Right lobe of liver (tissue), 6 donors: ENCODE results near the gene CD276. TPM values are rescaled to one million over a fixed set of nuclear protein-coding genes. Genes with fewer than 3 reads are reported as not detected.

ENCODE experiments used
- ATAC-seq, 4 donors: fragments of 200-7000 bp; cut with Tn5 transposase; one replicate each; pipeline ENCODE4 v1.9.1; 2020; ENCODE audit warnings: mild to moderate bottlenecking in 4 of 4, moderate library complexity in 4 of 4
- DNase-seq, 3 donors: peaks; one replicate each; pipeline ENCODE4 v3.0.0-alpha.2; 2020
- H3K27ac ChIP-seq, 3 donors: fragments of 200-600 bp; one replicate each; pipeline ENCODE4 v1.8.0; 2022
- H3K27me3 ChIP-seq, 2 donors: fragments of 200-600 bp; one replicate each; pipeline ENCODE4 v1.8.0; 2022
- H3K36me3 ChIP-seq, 4 donors: fragments of 200-600 bp; sonication (generic) in 1 of 4; one replicate each; pipeline versions ENCODE4 v1.5.1 to v1.8.0; 2017 to 2022; ENCODE audit warnings: control low read depth in 1 of 4
- H3K4me1 ChIP-seq, 4 donors: fragments of 200-600 bp; sonication (generic) in 1 of 4; one replicate each; pipeline versions ENCODE4 v1.5.1 to v1.8.0; 2017 to 2022; ENCODE audit warnings: control low read depth in 1 of 4
- H3K4me3 ChIP-seq, 3 donors: fragments of 200-600 bp; one replicate each; pipeline ENCODE4 v1.8.0; 2022
- H3K9me3 ChIP-seq, 4 donors: fragments of 200-600 bp; sonication (generic) in 1 of 4; one replicate each; pipeline versions ENCODE4 v1.5.1 to v1.8.0; 2017 to 2022; ENCODE audit warnings: control low read depth in 1 of 4
- POLR2A ChIP-seq: fragments of 450-650 bp; IDR thresholded peaks from one replicate; pipeline ENCODE4 v1.6.1; 2017; ENCODE audit warnings: antibody characterized with exemption, mild to moderate bottlenecking
- WGBS: methylation state at CpG from one replicate; pipeline ENCODE4 v1.1.6; 2018; ENCODE audit warnings: low coverage, low lambda C conversion rate; ENCODE audit not compliant: insufficient coverage; ENCODE audit errors: missing lambda C conversion rate; 5-methylcytosine and 5-hydroxymethylcytosine counted together
- intact Hi-C, 2 donors: fragments of 100-400 bp; cut with DNase I; formaldehyde crosslinking; loops; one replicate each; pipeline versions ENCODE4 v1.11.2 to v1.14.1; 2022
- total RNA-seq, 6 experiments: library from RNA; depleted of rRNA in 2 of 6; stranded (reverse); fragments of >200 nt in 2 of 6; fragmentation: NEBNext Ultra II Directional in 3 of 6; extraction: Animal tissue kit (Norgen Biotek cat#: 25700) in 3 of 6; gene quantifications; one replicate each; pipeline versions ENCODE4 v1.1.0 to v1.2.4, GENCODE V29; 2016 to 2023
- TF ChIP-seq, protein P1 (sequence below), 4 donors: fragments of 200-600 bp in 3 of 4; fragments of 450-650 bp in 1 of 4; IDR thresholded peaks; one replicate each; pipeline versions ENCODE4 v1.5.1 to v1.8.0; 2016 to 2022; ENCODE audit warnings: antibody characterized with exemption in 4 of 4, mild to moderate bottlenecking in 2 of 4
- donor health status: DM: no; HTN: yes; CAD: no.
- donor health status: DM: no; HTN: no; CAD: no.
- donor health status: DM: no; HTN: no; CAD: no.
- donor health status: DM: no; HTN: yes; CAD: no.
- donor health status: DM: no; HTN: yes; CAD: no.

The CD276 gene
- total RNA-seq, 6 experiments from 2014 or later: 18.8 to 56.5 (median 23.8) TPM

- Histone ChIP-seq H3K27me3 (no peaks in the 10 kb centered on the region), H3K27ac (no peak overlapping the region), H3K9me3 (no peaks in the 10 kb centered on the region), H3K4me1 (no peaks in the 10 kb centered on the region), H3K36me3 (no peaks in the 10 kb centered on the region), H3K4me3 (no peak overlapping the region)
- WGBS: 43% methylated on average over 5 of the region's 5 CpGs
- DNase-seq (no peak), ATAC-seq (no peak)
- intact Hi-C loops: no loop called here
- TF ChIP-seq POLR2A: no peak
- TF ChIP-seq, protein P1, sequence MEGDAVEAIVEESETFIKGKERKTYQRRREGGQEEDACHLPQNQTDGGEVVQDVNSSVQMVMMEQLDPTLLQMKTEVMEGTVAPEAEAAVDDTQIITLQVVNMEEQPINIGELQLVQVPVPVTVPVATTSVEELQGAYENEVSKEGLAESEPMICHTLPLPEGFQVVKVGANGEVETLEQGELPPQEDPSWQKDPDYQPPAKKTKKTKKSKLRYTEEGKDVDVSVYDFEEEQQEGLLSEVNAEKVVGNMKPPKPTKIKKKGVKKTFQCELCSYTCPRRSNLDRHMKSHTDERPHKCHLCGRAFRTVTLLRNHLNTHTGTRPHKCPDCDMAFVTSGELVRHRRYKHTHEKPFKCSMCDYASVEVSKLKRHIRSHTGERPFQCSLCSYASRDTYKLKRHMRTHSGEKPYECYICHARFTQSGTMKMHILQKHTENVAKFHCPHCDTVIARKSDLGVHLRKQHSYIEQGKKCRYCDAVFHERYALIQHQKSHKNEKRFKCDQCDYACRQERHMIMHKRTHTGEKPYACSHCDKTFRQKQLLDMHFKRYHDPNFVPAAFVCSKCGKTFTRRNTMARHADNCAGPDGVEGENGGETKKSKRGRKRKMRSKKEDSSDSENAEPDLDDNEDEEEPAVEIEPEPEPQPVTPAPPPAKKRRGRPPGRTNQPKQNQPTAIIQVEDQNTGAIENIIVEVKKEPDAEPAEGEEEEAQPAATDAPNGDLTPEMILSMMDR (IDR thresholded peaks at IDR 0.05): no peak
These were observed 74.3 kb downstream of the CD276 start for GRCh38 chr15:73758461-73758860.

DNA sequence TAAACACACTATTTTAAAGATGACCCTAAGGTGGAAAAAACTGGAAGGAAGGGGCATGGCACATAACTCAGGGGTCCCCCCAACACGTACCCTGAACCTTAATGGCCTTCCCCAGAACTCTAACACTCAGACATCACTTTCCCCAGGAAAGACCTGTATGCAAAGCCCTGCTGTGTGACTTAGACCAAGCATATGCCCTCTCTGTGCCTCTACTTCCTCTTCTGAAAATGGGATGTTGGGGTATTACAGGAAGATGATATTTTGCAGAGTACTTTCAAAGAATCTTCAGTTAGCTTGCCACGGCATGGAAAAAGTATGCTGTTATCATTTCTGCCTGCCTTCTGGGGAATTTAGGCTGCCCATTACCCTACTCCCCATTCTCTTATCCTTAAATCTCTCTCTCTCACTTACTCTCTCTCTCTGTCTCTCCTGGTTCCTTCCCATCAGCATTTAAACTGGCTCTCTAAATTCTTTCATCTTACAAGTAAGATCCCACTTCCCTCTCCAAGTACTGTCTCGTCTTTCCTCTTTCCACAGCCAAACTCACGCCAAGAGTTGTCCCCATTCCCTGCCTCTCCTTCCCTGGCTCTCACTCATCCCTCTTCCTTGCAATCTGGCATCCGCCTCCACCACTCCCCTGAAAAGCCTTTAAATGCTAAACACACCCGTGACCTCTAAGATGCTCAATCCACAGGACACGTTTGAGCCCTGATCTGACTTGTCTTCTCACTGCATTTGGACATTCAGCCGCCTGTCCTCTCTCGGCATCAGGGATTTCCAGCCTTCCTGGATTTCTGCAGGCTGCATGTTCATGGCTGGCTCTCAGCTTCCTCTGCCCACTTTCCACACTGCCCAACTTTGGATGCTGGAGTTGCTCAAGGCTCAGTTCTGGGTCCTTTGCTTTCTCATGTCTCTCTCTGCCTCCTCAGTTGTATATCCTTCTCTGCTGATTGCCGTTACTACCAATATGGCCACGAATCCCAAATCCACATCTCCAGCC, 76.4 kb downstream of the CD276 start:
- no peaks in the 10 kb centered on the region for H3K27me3 ChIP-seq
- ATAC-seq: no peak

DNA sequence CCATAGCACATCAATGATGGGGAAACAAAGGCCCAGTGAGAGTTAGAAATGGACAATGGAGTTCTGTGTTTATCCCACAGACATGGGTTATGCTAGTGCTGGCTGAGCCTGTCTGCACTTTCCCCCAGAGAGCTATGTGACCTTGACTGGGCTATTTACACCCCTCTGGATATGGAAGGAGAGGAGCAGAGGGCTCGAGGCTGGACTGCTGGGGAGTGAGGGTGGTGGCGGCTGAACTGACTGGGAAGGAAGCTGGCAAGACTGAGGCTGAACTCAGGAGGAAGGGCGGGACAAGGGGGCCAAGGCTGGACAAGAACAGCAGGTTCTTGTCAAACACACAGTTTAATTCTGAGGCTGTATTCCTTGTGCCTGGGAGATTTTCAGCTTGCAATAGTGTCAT, 79.7 kb downstream of the CD276 start:
- 46% methylated on average over 3 of the region's 3 CpGs for WGBS
- Histone ChIP-seq H3K27me3 (no peaks in the 10 kb centered on the region), H3K4me3 (no peak overlapping the region), H3K27ac (no peak overlapping the region), H3K4me1 (no peaks in the 10 kb centered on the region), H3K9me3 (no peaks in the 10 kb centered on the region), H3K36me3 (no peaks in the 10 kb centered on the region)
- DNase-seq (no peak), ATAC-seq (no peak)
- intact Hi-C loops: no loop called here
- TF ChIP-seq POLR2A: no peak
- TF ChIP-seq, protein P1 (IDR thresholded peaks at IDR 0.05): no peak

More for the DNA sequence above, 76.4 kb downstream of the CD276 start:
- Histone ChIP-seq H3K4me3 (no peak overlapping the region), H3K27ac (no peak overlapping the region), H3K9me3 (no peaks in the 10 kb centered on the region), H3K36me3 (no peaks in the 10 kb centered on the region), H3K4me1 (no peaks in the 10 kb centered on the region)
- WGBS: 39% methylated on average over 11 of the region's 11 CpGs
- TF ChIP-seq, protein P1 (IDR thresholded peaks at IDR 0.05): no peak
- TF ChIP-seq POLR2A: no peak
- intact Hi-C loops: no loop called here
- no peak for DNase-seq

Other genes with a start within 250 kb of the CD276 start
- not detected for gene REC114, start 241.2 kb upstream of the CD276 start, total RNA-seq
- gene NPTN, start 51.0 kb upstream of the CD276 start, total RNA-seq: 10 to 100 TPM; 25.4 to 49.9 (median 35.4) TPM
- gene INSYN1, start 69.0 kb downstream of the CD276 start, total RNA-seq: under 1 TPM; 0.25 to 0.68 (median 0.32) TPM
- not detected for gene TBC1D21, start 189.2 kb downstream of the CD276 start, total RNA-seq
- gene LOXL1, start 242.1 kb downstream of the CD276 start, total RNA-seq: 1 to 10 TPM in 3 of 6 experiments, under 1 TPM in 3; 0.29 to 2.3 (median 0.83) TPM